ENCODE measurements around the gene TMPRSS13. TPM values are rescaled to one million over a fixed set of nuclear protein-coding genes. Genes with fewer than 3 reads are reported as not detected.
"Not testable (repeated sequence)": the region's sequence is repeated elsewhere in the genome, so short reads cannot be mapped to it uniquely, and the experiment has no call there.

TMPRSS13 gene
- total RNA-seq, 1 experiment from 2014 or later, result not detected

- DNase-seq (ENCODE audit: low read depth), result no peak
Observed at GRCh38 chr11:117874253-117874909, 54.8 kb downstream of the TMPRSS13 start.

- DNase-seq (ENCODE audit: low read depth), result no peak
Observed at GRCh38 chr11:117873828-117874125, 55.4 kb downstream of the TMPRSS13 start.

- no peak for DNase-seq (ENCODE audit: low read depth)
Observed at GRCh38 chr11:117872975-117873827, 56.0 kb downstream of the TMPRSS13 start.

GRCh38 chr11:117872420-117872961 lies 56.7 kb downstream of the TMPRSS13 start:
- DNase-seq (ENCODE audit: low read depth), result no peak

GRCh38 chr11:117871784-117872183 lies 57.4 kb downstream of the TMPRSS13 start:
- DNase-seq (ENCODE audit: low read depth), result no peak

- no peak for DNase-seq (ENCODE audit: low read depth)
Observed at GRCh38 chr11:117871160-117871559, 58.0 kb downstream of the TMPRSS13 start.

- DNase-seq (ENCODE audit: low read depth), result no peak
Observed at GRCh38 chr11:117870103-117870952, 58.9 kb downstream of the TMPRSS13 start.

GRCh38 chr11:117869604-117870003 lies 59.6 kb downstream of the TMPRSS13 start:
- DNase-seq (ENCODE audit: low read depth), result no peak

GRCh38 chr11:117868815-117869561 lies 60.2 kb downstream of the TMPRSS13 start:
- DNase-seq (ENCODE audit: low read depth), result no peak

GRCh38 chr11:117868088-117868487 lies 61.1 kb downstream of the TMPRSS13 start:
- no peak for DNase-seq (ENCODE audit: low read depth)

GRCh38 chr11:117866526-117866925 lies 62.7 kb downstream of the TMPRSS13 start:
- no peak for DNase-seq (ENCODE audit: low read depth)

- not testable (repeated sequence) for DNase-seq (ENCODE audit: low read depth)
Observed at GRCh38 chr11:117865546-117865945, 63.7 kb downstream of the TMPRSS13 start.

- no peak for DNase-seq (ENCODE audit: low read depth)
Observed at GRCh38 chr11:117863383-117863782, 65.8 kb downstream of the TMPRSS13 start.

GRCh38 chr11:117862753-117863152 lies 66.4 kb downstream of the TMPRSS13 start:
- DNase-seq (ENCODE audit: low read depth), result no peak

- DNase-seq (ENCODE audit: low read depth), result no peak
Observed at GRCh38 chr11:117862019-117862725, 67.0 kb downstream of the TMPRSS13 start.

- no peak for DNase-seq (ENCODE audit: low read depth)
Observed at GRCh38 chr11:117861151-117862018, 67.8 kb downstream of the TMPRSS13 start.

GRCh38 chr11:117860139-117860538 lies 69.1 kb downstream of the TMPRSS13 start:
- no peak for DNase-seq (ENCODE audit: low read depth)

- no peak for DNase-seq (ENCODE audit: low read depth)
Observed at GRCh38 chr11:117859488-117860112, 69.6 kb downstream of the TMPRSS13 start.

GRCh38 chr11:117859061-117859460 lies 70.1 kb downstream of the TMPRSS13 start:
- DNase-seq (ENCODE audit: low read depth), result no peak

Measured in LHCN-M2 (cell line).